Lower lobe of right lung (tissue), 2 donors: ENCODE results near the gene UGGT2. TPM values are rescaled to one million over a fixed set of nuclear protein-coding genes. Genes with fewer than 3 reads are reported as not detected.

Source experiments
- ATAC-seq, 2 donors: fragments of 200-7000 bp; cut with Tn5 transposase; one replicate each; pipeline ENCODE4 v1.9.1; 2020 to 2022; ENCODE audit warnings: mild to moderate bottlenecking in 2 of 2, moderate library complexity in 2 of 2
- DNase-seq: peaks from one replicate; pipeline ENCODE4 v3.0.0-alpha.2; 2020
- H3K27ac ChIP-seq: fragments of 200-600 bp; one replicate; pipeline ENCODE4 v1.8.0; 2022
- H3K27me3 ChIP-seq: fragments of 200-600 bp; one replicate; pipeline ENCODE4 v1.8.0; 2022; ENCODE audit warnings: low read depth
- H3K36me3 ChIP-seq: fragments of 200-600 bp; one replicate; pipeline ENCODE4 v1.8.0; 2022; ENCODE audit warnings: mild to moderate bottlenecking
- H3K4me1 ChIP-seq: fragments of 200-600 bp; one replicate; pipeline ENCODE4 v1.8.0; 2022
- H3K4me3 ChIP-seq: fragments of 200-600 bp; one replicate; pipeline ENCODE4 v1.8.0; 2022; ENCODE audit warnings: mild to moderate bottlenecking
- H3K9me3 ChIP-seq: fragments of 200-600 bp; one replicate; pipeline ENCODE4 v1.8.0; 2022
- intact Hi-C: fragments of 100-400 bp; cut with DNase I; formaldehyde crosslinking; loops from one replicate; pipeline ENCODE4 v1.11.0; 2022
- total RNA-seq: library from RNA; stranded (reverse); fragmentation: NEBNext Ultra II Directional; extraction: Animal tissue kit (Norgen Biotek cat#: 25700); gene quantifications from one replicate; pipeline ENCODE4 v1.2.1, GENCODE V29; 2021
- TF ChIP-seq, protein P1 (sequence below): fragments of 200-600 bp; IDR thresholded peaks from one replicate; pipeline ENCODE4 v1.8.0; 2022; ENCODE audit warnings: antibody characterized with exemption, mild to moderate bottlenecking
- donor health status: DM: no; HTN: yes; CAD: no; lungs with severe emphysema.

UGGT2 gene
- total RNA-seq, 1 donor from 2014 or later = 18.0 TPM

GRCh38 chr13:95906999-95907398 lies 146.2 kb downstream of the UGGT2 start:
- TF ChIP-seq, protein P1, sequence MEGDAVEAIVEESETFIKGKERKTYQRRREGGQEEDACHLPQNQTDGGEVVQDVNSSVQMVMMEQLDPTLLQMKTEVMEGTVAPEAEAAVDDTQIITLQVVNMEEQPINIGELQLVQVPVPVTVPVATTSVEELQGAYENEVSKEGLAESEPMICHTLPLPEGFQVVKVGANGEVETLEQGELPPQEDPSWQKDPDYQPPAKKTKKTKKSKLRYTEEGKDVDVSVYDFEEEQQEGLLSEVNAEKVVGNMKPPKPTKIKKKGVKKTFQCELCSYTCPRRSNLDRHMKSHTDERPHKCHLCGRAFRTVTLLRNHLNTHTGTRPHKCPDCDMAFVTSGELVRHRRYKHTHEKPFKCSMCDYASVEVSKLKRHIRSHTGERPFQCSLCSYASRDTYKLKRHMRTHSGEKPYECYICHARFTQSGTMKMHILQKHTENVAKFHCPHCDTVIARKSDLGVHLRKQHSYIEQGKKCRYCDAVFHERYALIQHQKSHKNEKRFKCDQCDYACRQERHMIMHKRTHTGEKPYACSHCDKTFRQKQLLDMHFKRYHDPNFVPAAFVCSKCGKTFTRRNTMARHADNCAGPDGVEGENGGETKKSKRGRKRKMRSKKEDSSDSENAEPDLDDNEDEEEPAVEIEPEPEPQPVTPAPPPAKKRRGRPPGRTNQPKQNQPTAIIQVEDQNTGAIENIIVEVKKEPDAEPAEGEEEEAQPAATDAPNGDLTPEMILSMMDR = no peak
- DNase-seq (no peak), ATAC-seq (no peak)
- intact Hi-C loops = no loop called here
- Histone ChIP-seq H3K4me1 (no peaks in the 10 kb centered on the region), H3K9me3 (no peaks in the 10 kb centered on the region), H3K36me3 (no peaks in the 10 kb centered on the region), H3K27me3 (no peaks in the 10 kb centered on the region), H3K4me3 (no peak overlapping the region), H3K27ac (no peak overlapping the region)

DNA sequence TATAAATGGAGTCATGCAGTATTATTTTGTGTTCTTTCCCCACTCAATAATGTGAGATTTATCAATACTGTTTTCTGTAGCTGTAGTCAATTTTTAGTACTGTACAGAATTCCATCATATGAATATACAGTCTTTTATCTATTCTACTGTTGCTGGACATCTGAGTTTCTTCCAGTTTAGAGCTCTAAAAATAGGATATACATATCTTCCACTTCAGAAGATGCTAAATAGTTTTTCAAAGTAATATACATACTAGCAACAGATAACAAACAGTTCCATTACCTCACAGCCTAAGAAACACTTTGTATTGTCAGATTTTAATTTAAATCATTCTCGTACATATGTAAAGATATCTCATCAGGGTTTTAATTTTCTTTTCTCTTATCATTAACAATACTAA lies 149.6 kb downstream of the UGGT2 start:
- no peak overlapping the region for H3K4me3 ChIP-seq
- ATAC-seq (no peak), DNase-seq (no peak)
- H3K4me1 ChIP-seq = no peaks in the 10 kb centered on the region
- TF ChIP-seq, protein P1 = no peak
- H3K27me3 ChIP-seq = no peaks in the 10 kb centered on the region
- H3K36me3 ChIP-seq = no peaks in the 10 kb centered on the region
- H3K9me3 ChIP-seq = no peaks in the 10 kb centered on the region
- intact Hi-C loops = no loop called here
- H3K27ac ChIP-seq = no peak overlapping the region

GRCh38 chr13:95902741-95903140 lies 150.5 kb downstream of the UGGT2 start:
- TF ChIP-seq, protein P1 = no peak
- Histone ChIP-seq H3K9me3 (no peaks in the 10 kb centered on the region), H3K4me1 (no peaks in the 10 kb centered on the region), H3K36me3 (no peaks in the 10 kb centered on the region), H3K27me3 (no peaks in the 10 kb centered on the region), H3K4me3 (no peak overlapping the region), H3K27ac (no peak overlapping the region)
- no peak for DNase-seq
- ATAC-seq = no peak
- intact Hi-C loops = no loop called here

GRCh38 chr13:95898256-95898655 lies 154.9 kb downstream of the UGGT2 start:
- Histone ChIP-seq H3K4me1 (no peaks in the 10 kb centered on the region), H3K36me3 (no peaks in the 10 kb centered on the region), H3K27me3 (no peaks in the 10 kb centered on the region), H3K4me3 (no peak overlapping the region), H3K27ac (no peak overlapping the region), H3K9me3 (no peaks in the 10 kb centered on the region)
- DNase-seq (no peak), ATAC-seq (no peak)
- TF ChIP-seq, protein P1 = no peak
- intact Hi-C loops = no loop called here

DNA sequence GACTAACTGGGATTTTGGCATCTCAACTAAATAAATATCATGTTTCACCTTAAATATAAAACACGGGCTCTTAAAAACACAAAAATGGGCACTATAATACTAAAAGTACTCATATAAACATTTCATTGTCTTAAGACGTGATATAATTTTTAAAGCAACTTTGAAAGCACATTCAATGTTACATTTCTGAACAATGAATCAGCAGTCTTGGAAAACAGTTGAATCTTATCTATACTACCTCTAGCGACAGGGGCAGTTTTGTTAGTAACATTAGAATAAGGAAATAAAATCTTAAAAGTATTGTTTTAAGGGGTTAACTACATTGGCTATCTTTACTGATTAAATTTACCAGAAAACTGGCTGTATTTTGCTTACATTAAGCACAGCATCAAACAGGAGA lies 156.9 kb downstream of the UGGT2 start:
- no peaks in the 10 kb centered on the region for H3K9me3 ChIP-seq
- no peak overlapping the region for H3K4me3 ChIP-seq
- TF ChIP-seq, protein P1 = no peak
- no peaks in the 10 kb centered on the region for H3K27me3 ChIP-seq
- intact Hi-C loops = no loop called here
- H3K27ac ChIP-seq = no peak overlapping the region
- no peaks in the 10 kb centered on the region for H3K36me3 ChIP-seq
- DNase-seq (no peak), ATAC-seq (no peak)
- no peaks in the 10 kb centered on the region for H3K4me1 ChIP-seq

GRCh38 chr13:95893861-95894260 lies 159.3 kb downstream of the UGGT2 start:
- no peak for ATAC-seq

More at GRCh38 chr13:95893861-95894260, 159.3 kb downstream of the UGGT2 start:
- peaks cover 5% of the 10 kb centered on the region for H3K36me3 ChIP-seq
- intact Hi-C loops = no loop called here
- H3K9me3 ChIP-seq = no peaks in the 10 kb centered on the region
- no peak overlapping the region for H3K4me3 ChIP-seq
- TF ChIP-seq, protein P1 = no peak
- DNase-seq = no peak
- H3K27me3 ChIP-seq = no peaks in the 10 kb centered on the region
- no peak overlapping the region for H3K27ac ChIP-seq
- H3K4me1 ChIP-seq = no peaks in the 10 kb centered on the region
